HepG2 (cell line): Measurements from ENCODE around the gene ARPP21. TPM values are rescaled to one million over a fixed set of nuclear protein-coding genes. Genes with fewer than 3 reads are reported as not detected.

Experiments used
- ATAC-seq: fragments of 200-7000 bp; cut with Tn5 transposase; 3 replicates; pipeline ENCODE4 v1.9.1; 2020; ENCODE audit warnings: mild to moderate bottlenecking, moderate library complexity
- BruUV-seq: library from RNA; stranded (reverse); fragments of 400-500 nt; replicated peaks from 2 replicates; lab custom pipeline; 2021; lab: Mats Ljungman, UMichigan
- CTCF ChIA-PET: fragments of 300-600 bp; formaldehyde crosslinking; extraction: SDS; loops from one replicate; lab custom pipeline; 2021; ENCODE audit warnings: low total read pairs, inconsistent platforms, low intra/inter-chr PET ratio; lab: Yijun Ruan, JAX
- POLR2A ChIA-PET: fragments of 350-600 bp; sonication (Branson Sonifier 250); formaldehyde crosslinking; loops from one replicate; lab custom pipeline; 2020; ENCODE audit warnings: antibody characterized with exemption, inconsistent platforms; lab: Yijun Ruan, JAX
- DNase-seq: peaks from one replicate; pipeline ENCODE4 v3.0.0-alpha.2; 2015; ENCODE audit warnings: low spot score
- FAIRE-seq: peaks from 3 replicates; lab custom pipeline; 2011; peaks lifted over from hg19 to GRCh38; lab: Jason Lieb, UNC
- H2AFZ ChIP-seq: one replicate; pipeline ENCODE4 v1.6.1; 2011; ENCODE audit warnings: low read length, inconsistent platforms
- H3K27ac ChIP-seq: fragments of 300-600 bp; 3 replicates; pipeline ENCODE4 v1.8.0; 2011; ENCODE audit warnings: mixed run types, mild to moderate bottlenecking, mixed read lengths, low read length, inconsistent platforms; ENCODE audit not compliant: insufficient read depth; ENCODE audit errors: extremely low read length
- H3K27me3 ChIP-seq, 2 experiments: fragments of 200-600 bp in 1 of 2; 2 replicates in 1 of 2; 3 replicates in 1 of 2; pipeline versions ENCODE4 v1.6.0 to v1.8.0; 2011; ENCODE audit warnings: low read length in 2 of 2, mild to moderate bottlenecking in 2 of 2, moderate library complexity in 2 of 2, inconsistent platforms in 1 of 2; ENCODE audit not compliant: insufficient read depth in 2 of 2, control insufficient read depth in 1 of 2
- H3K36me3 ChIP-seq, 2 experiments: fragments of 200-600 bp in 1 of 2; replicated peaks in 1 of 2; 2 replicates in 1 of 2; 3 replicates in 1 of 2; pipeline versions ENCODE4 v1.5.1 to v1.8.0; 2011; ENCODE audit warnings: low read length in 2 of 2, inconsistent platforms in 1 of 2; ENCODE audit not compliant: insufficient read depth in 2 of 2, control insufficient read depth in 1 of 2
- H3K4me1 ChIP-seq: 2 replicates; pipeline ENCODE4 v1.5.1; 2012; ENCODE audit warnings: low read length, inconsistent platforms; ENCODE audit not compliant: insufficient read depth
- H3K4me2 ChIP-seq: 2 replicates; pipeline ENCODE4 v1.6.0; 2011; ENCODE audit warnings: low read depth, low read length, inconsistent platforms
- H3K4me3 ChIP-seq, 3 experiments: fragments of 200-600 bp in 1 of 3; sonication (generic), shearing (Covaris generic) in 1 of 3; replicated peaks in 1 of 3; 2 replicates each; pipeline ENCODE4 v1.5.1; 2011 to 2016; ENCODE audit warnings: low read length in 3 of 3, inconsistent platforms in 2 of 3, low read depth in 2 of 3, mild to moderate bottlenecking in 2 of 3, control low read depth in 1 of 3, mixed read lengths in 1 of 3; ENCODE audit not compliant: insufficient read depth in 1 of 3
- H3K79me2 ChIP-seq: one replicate; pipeline ENCODE4 v1.6.1; 2011; ENCODE audit warnings: low read length, inconsistent platforms; ENCODE audit not compliant: insufficient read depth
- H3K9ac ChIP-seq: 2 replicates; pipeline ENCODE4 v1.6.0; 2011; ENCODE audit warnings: mild to moderate bottlenecking, low read depth, low read length, inconsistent platforms; ENCODE audit not compliant: insufficient read depth
- H3K9me3 ChIP-seq: 2 replicates; pipeline ENCODE4 v1.5.1; 2012; ENCODE audit warnings: mild to moderate bottlenecking, low read length
- H4K20me1 ChIP-seq: 2 replicates; pipeline ENCODE4 v1.6.0; 2011; ENCODE audit warnings: inconsistent platforms, mild to moderate bottlenecking, low read length, moderate library complexity; ENCODE audit not compliant: insufficient read depth
- ARID2 ChIP-seq: sonication (generic); formaldehyde crosslinking; IDR thresholded peaks from 2 replicates; pipeline ENCODE4 v1.8.1; 2022; ENCODE audit warnings: mild to moderate bottlenecking, missing genetic modification reagents, borderline replicate concordance
- MEIS2 ChIP-seq: sonication (generic); formaldehyde crosslinking; IDR thresholded peaks from 2 replicates; pipeline ENCODE4 v1.9.0; 2021; ENCODE audit warnings: mild to moderate bottlenecking, missing genetic modification reagents
- NFIC ChIP-seq: IDR thresholded peaks from 2 replicates; pipeline ENCODE4 v1.6.1; 2012; ENCODE audit warnings: mild to moderate bottlenecking, low read length, inconsistent platforms
- NPAS2 ChIP-seq: sonication (generic); formaldehyde crosslinking; IDR thresholded peaks from 2 replicates; pipeline ENCODE4 v1.8.0; 2022; ENCODE audit warnings: mild to moderate bottlenecking, missing genetic modification reagents, borderline replicate concordance
- PLRG1 ChIP-seq: fragments of 450-650 bp; conservative IDR thresholded peaks from 2 replicates; pipeline ENCODE4 v1.6.1; 2016
- PTBP1 ChIP-seq: fragments of 200-400 bp; formaldehyde crosslinking; IDR thresholded peaks from 2 replicates; pipeline ENCODE4 v1.6.1; 2018; ENCODE audit warnings: low read length, low read depth; ENCODE audit not compliant: poor library complexity, severe bottlenecking
- RAD21 ChIP-seq: fragments of 450-650 bp; formaldehyde crosslinking; IDR thresholded peaks from 2 replicates; pipeline ENCODE4 v1.5.0; 2020; ENCODE audit warnings: mild to moderate bottlenecking
- ZBTB10 ChIP-seq: sonication (generic); formaldehyde crosslinking; IDR thresholded peaks from 2 replicates; pipeline ENCODE4 v1.4.0; 2020; ENCODE audit warnings: missing genetic modification reagents, borderline replicate concordance
- ZBTB14 ChIP-seq: sonication (generic); formaldehyde crosslinking; IDR thresholded peaks from 2 replicates; pipeline ENCODE4 v1.4.0; 2020; ENCODE audit warnings: missing genetic modification reagents
- ZBTB38 ChIP-seq: sonication (generic); formaldehyde crosslinking; IDR thresholded peaks from 2 replicates; pipeline ENCODE4 v1.5.1; 2020; ENCODE audit warnings: mild to moderate bottlenecking, missing genetic modification reagents
- ZNF280B ChIP-seq: sonication (generic); formaldehyde crosslinking; IDR thresholded peaks from 2 replicates; pipeline ENCODE4 v1.5.0; 2020; ENCODE audit warnings: missing genetic modification reagents, mild to moderate bottlenecking, borderline replicate concordance
- ZNF441 ChIP-seq: sonication (generic); formaldehyde crosslinking; IDR thresholded peaks from 2 replicates; pipeline ENCODE4 v1.7.0; 2021; ENCODE audit warnings: missing genetic modification reagents, borderline replicate concordance
- ZNF577 ChIP-seq: sonication (generic); formaldehyde crosslinking; IDR thresholded peaks from 2 replicates; pipeline ENCODE4 v1.4.0; 2020; ENCODE audit warnings: mild to moderate bottlenecking, low read depth, missing genetic modification reagents, borderline replicate concordance
- ZNF639 ChIP-seq: conservative IDR thresholded peaks from 2 replicates; pipeline ENCODE4 v1.6.1; 2018; ENCODE audit warnings: missing genetic modification reagents
- ZNF704 ChIP-seq: sonication (generic); formaldehyde crosslinking; IDR thresholded peaks from 2 replicates; pipeline ENCODE4 v1.8.1; 2023; ENCODE audit warnings: mild to moderate bottlenecking, inconsistent platforms, moderate library complexity, missing genetic modification reagents, borderline replicate concordance
- ZSCAN31 ChIP-seq: sonication (generic); formaldehyde crosslinking; IDR thresholded peaks from 2 replicates; pipeline ENCODE4 v1.5.0; 2020; ENCODE audit warnings: low read depth, mild to moderate bottlenecking, missing genetic modification reagents
- WGBS: methylation state at CpG from one replicate; pipeline ENCODE4 v1.1.6; 2017; ENCODE audit warnings: low lambda C conversion rate; 5-methylcytosine and 5-hydroxymethylcytosine counted together
- in situ Hi-C: cut with HindIII; loops from 2 replicates; pipeline ENCODE4 v1.10.0; 2017; ENCODE audit warnings: low pct_unique_long_range_greater_than_20kb; ENCODE audit not compliant: extremely low pct_ligation_motif_present
- intact Hi-C: fragments of 100-400 bp; cut with micrococcal nuclease; formaldehyde crosslinking; loops from one replicate; pipeline ENCODE4 v1.10.0; 2022; ENCODE audit not compliant: unreplicated experiment
- polyA plus RNA-seq, 8 experiments: library from polyadenylated mRNA; depleted of rRNA in 3 of 8; stranded (reverse) in 7 of 8; unstranded in 1 of 8; fragments of >200 nt; fragmentation: Illumina TruSeq in 4 of 8; extraction: Trizol in 4 of 8; gene quantifications; 2 replicates each; pipeline versions ENCODE4 v1.2.1 to v1.2.3, GENCODE V29; 2011 to 2016; ENCODE audit warnings: low read depth in 4 of 8, missing spikeins in 1 of 8, mixed read lengths in 1 of 8; ENCODE audit not compliant: insufficient read depth in 1 of 8
- total RNA-seq, 5 experiments: library from RNA; depleted of rRNA; stranded (reverse); fragments of >200 nt; fragmentation: Illumina TruSeq; extraction: Trizol; gene quantifications; 2 replicates each; pipeline ENCODE4 v1.2.3, GENCODE V29; 2016; ENCODE audit warnings: low read depth in 1 of 5

Gene ARPP21
- total and polyA plus RNA-seq, 2 of the 13 experiments (the other 11 are each of a cell fraction or from before 2014, with no cell fraction given) = not detected

- TF ChIP-seq ZBTB10 (CRISPR knock-in tag) (no peak), ZNF577 (CRISPR knock-in tag) (no peak), ZNF704 (CRISPR knock-in tag) (no peak), ZBTB14 (CRISPR knock-in tag) (no peak), NFIC (no peak), MEIS2 (no peak)
- TF ChIP-seq, all 625 proteins: peak for 0
Observed at GRCh38 chr3:35648347-35648746, 9.0 kb downstream of the ARPP21 start (continued).

- POLR2A ChIA-PET = no interaction called here
- intact Hi-C loops = no loop called here
- CTCF ChIA-PET = no interaction called here
- TF ChIP-seq NPAS2 (CRISPR knock-in tag) = no peak
- no peak for TF ChIP-seq ZNF280B (CRISPR knock-in tag)
- TF ChIP-seq ZNF441 (CRISPR knock-in tag) = no peak
- no peak for TF ChIP-seq ZNF639 (CRISPR knock-in tag)
- no peak for TF ChIP-seq ZBTB38
- no peak for TF ChIP-seq PTBP1
- TF ChIP-seq PLRG1 = no peak
- TF ChIP-seq ZSCAN31 (CRISPR knock-in tag) = no peak
- no peak for TF ChIP-seq ARID2 (CRISPR knock-in tag)
- no peak for TF ChIP-seq RAD21 (CRISPR knock-in tag)
Observed at GRCh38 chr3:35649405-35649804, 10.1 kb downstream of the ARPP21 start.

More at GRCh38 chr3:35649405-35649804, 10.1 kb downstream of the ARPP21 start:
- ATAC-seq (no peak), FAIRE-seq (no peak), DNase-seq (no peak)
- in situ Hi-C loops = no loop called here
- BruUV-seq = no TSS peak
- Histone ChIP-seq H3K27ac (no peak overlapping the region), H3K4me1 (no peaks in the 10 kb centered on the region), H3K9me3 (no peaks in the 10 kb centered on the region), H3K36me3 (no peaks in the 10 kb centered on the region), H3K9ac (no peak overlapping the region), H2AFZ (no peak overlapping the region), H3K79me2 (no peaks in the 10 kb centered on the region), H3K27me3 (no peaks in the 10 kb centered on the region), H4K20me1 (no peaks in the 10 kb centered on the region), H3K4me2 (no peak overlapping the region), H3K4me3 (no peak overlapping the region)
- WGBS = 47% methylated on average over 2 of the region's 2 CpGs
